HepG2 (cell line): Measurements from ENCODE around the gene CLDN7. TPM values are rescaled to one million over a fixed set of nuclear protein-coding genes. Genes with fewer than 3 reads are reported as not detected.
A peak's percentile ranks its signal among the peaks of the same experiment; 100 is the strongest.

Source experiments
- HNF1B ChIP-seq: sonication (generic); formaldehyde crosslinking; IDR thresholded peaks from 2 replicates; pipeline ENCODE4 v1.5.1; 2020; ENCODE audit warnings: mild to moderate bottlenecking, moderate library complexity, missing genetic modification reagents
- IKZF4 ChIP-seq: sonication (generic); formaldehyde crosslinking; IDR thresholded peaks from 2 replicates; pipeline ENCODE4 v1.5.1; 2020; ENCODE audit warnings: borderline replicate concordance, mild to moderate bottlenecking, low read depth, missing genetic modification reagents; ENCODE audit errors: not compliant biosample characterization
- MTA3 ChIP-seq: sonication (generic); formaldehyde crosslinking; IDR thresholded peaks from 2 replicates; pipeline ENCODE4 v1.4.0; 2020; ENCODE audit warnings: missing genetic modification reagents
- ZHX1 ChIP-seq: sonication (generic); formaldehyde crosslinking; IDR thresholded peaks from 2 replicates; pipeline ENCODE4 v1.8.1; 2022; ENCODE audit warnings: low read depth, mild to moderate bottlenecking, missing genetic modification reagents
- ZNF180 ChIP-seq: sonication (generic); formaldehyde crosslinking; IDR thresholded peaks from 2 replicates; pipeline ENCODE4 v1.4.0; 2020; ENCODE audit warnings: low read depth, missing genetic modification reagents, borderline replicate concordance
- ZNF333 ChIP-seq: sonication (generic); formaldehyde crosslinking; IDR thresholded peaks from 2 replicates; pipeline ENCODE4 v1.4.0; 2020; ENCODE audit warnings: mild to moderate bottlenecking, missing genetic modification reagents, borderline replicate concordance
- ZNF547 ChIP-seq: sonication (generic); formaldehyde crosslinking; IDR thresholded peaks from 2 replicates; pipeline ENCODE4 v1.5.1; 2020; ENCODE audit warnings: mild to moderate bottlenecking, missing genetic modification reagents
- ZNF766 ChIP-seq: sonication (generic); formaldehyde crosslinking; IDR thresholded peaks from 2 replicates; pipeline ENCODE4 v1.5.0; 2020; ENCODE audit warnings: missing genetic modification reagents, borderline replicate concordance
- polyA plus RNA-seq, 8 experiments: library from polyadenylated mRNA; depleted of rRNA in 3 of 8; stranded (reverse) in 7 of 8; unstranded in 1 of 8; fragments of >200 nt; fragmentation: Illumina TruSeq in 4 of 8; extraction: Trizol in 4 of 8; gene quantifications; 2 replicates each; pipeline versions ENCODE4 v1.2.1 to v1.2.3, GENCODE V29; 2011 to 2016; ENCODE audit warnings: low read depth in 4 of 8, missing spikeins in 1 of 8, mixed read lengths in 1 of 8; ENCODE audit not compliant: insufficient read depth in 1 of 8
- total RNA-seq, 5 experiments: library from RNA; depleted of rRNA; stranded (reverse); fragments of >200 nt; fragmentation: Illumina TruSeq; extraction: Trizol; gene quantifications; 2 replicates each; pipeline ENCODE4 v1.2.3, GENCODE V29; 2016; ENCODE audit warnings: low read depth in 1 of 5
- TF ChIP-seq, protein P1 (sequence below): sonication (generic); formaldehyde crosslinking; IDR thresholded peaks from 2 replicates; pipeline ENCODE4 v1.8.1; 2023; ENCODE audit warnings: mild to moderate bottlenecking, missing genetic modification reagents
- TF ChIP-seq, protein P2 (sequence below), 2 experiments: sonication (generic) in 1 of 2; formaldehyde crosslinking in 1 of 2; IDR thresholded peaks; 2 replicates each; pipeline versions ENCODE4 v1.5.1 to v1.6.1; 2011 to 2020; ENCODE audit warnings: borderline replicate concordance in 1 of 2, low read depth in 1 of 2, low read length in 1 of 2, mild to moderate bottlenecking in 1 of 2, missing genetic modification reagents in 1 of 2, moderate library complexity in 1 of 2
- TF ChIP-seq, protein P3 (sequence below): sonication (generic); formaldehyde crosslinking; IDR thresholded peaks from 2 replicates; pipeline ENCODE4 v1.9.0; 2021; ENCODE audit warnings: missing genetic modification reagents, borderline replicate concordance

The CLDN7 gene
- total and polyA plus RNA-seq, 2 of the 13 experiments (the other 11 are each of a cell fraction or from before 2014, with no cell fraction given), result not detected

DNA sequence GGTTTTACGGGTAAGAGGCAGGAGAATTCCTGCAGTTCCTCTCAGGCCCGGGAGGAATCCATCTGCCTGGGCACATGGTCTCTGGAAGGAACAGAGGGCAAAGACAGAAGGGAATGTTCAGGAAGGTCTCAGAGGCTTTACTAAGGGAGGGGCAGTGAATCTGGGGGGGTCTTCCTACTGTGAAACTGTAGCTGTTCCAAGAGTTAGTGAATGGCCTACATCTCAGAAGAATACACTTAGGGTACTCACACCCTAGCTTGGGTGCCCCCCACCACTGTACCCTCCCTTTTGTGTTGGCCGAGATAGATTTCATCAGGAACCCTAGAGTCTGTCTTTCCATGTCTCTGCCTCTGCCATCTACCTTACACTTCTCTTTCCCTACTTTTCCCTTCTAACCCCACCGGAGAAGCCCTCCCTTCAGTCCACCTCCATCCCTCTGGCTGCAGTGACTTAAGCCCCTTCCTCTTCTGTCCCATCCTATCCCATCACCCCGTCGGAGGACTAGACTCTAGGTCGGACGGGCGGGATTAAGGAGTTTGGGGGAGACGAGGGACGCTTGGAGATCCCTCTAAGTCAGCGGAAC lies 43.0 kb downstream of the CLDN7 start (continued):
- TF ChIP-seq ZNF766 (no peak), ZHX1 (CRISPR knock-in tag) (no peak), IKZF4 (CRISPR knock-in tag) (no peak), HNF1B (CRISPR knock-in tag) (0 out of 2 replicates have a peak, but pooled peaks have one; percentile 15), ZNF333 (CRISPR knock-in tag) (no peak), ZNF547 (CRISPR knock-in tag) (no peak), MTA3 (CRISPR knock-in tag) (no peak), ZNF180 (no peak)
- TF ChIP-seq, protein P1, sequence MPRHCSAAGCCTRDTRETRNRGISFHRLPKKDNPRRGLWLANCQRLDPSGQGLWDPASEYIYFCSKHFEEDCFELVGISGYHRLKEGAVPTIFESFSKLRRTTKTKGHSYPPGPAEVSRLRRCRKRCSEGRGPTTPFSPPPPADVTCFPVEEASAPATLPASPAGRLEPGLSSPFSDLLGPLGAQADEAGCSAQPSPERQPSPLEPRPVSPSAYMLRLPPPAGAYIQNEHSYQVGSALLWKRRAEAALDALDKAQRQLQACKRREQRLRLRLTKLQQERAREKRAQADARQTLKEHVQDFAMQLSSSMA (CRISPR knock-in tag), result no peak
- TF ChIP-seq, protein P2, sequence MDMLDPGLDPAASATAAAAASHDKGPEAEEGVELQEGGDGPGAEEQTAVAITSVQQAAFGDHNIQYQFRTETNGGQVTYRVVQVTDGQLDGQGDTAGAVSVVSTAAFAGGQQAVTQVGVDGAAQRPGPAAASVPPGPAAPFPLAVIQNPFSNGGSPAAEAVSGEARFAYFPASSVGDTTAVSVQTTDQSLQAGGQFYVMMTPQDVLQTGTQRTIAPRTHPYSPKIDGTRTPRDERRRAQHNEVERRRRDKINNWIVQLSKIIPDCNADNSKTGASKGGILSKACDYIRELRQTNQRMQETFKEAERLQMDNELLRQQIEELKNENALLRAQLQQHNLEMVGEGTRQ (IDR thresholded peaks at IDR 0.05; ENCODE audit: low read depth, low read length), result no peak
- TF ChIP-seq, protein P2 (CRISPR knock-in tag; IDR thresholded peaks at IDR 0.05; ENCODE audit: borderline replicate concordance), result no peak
- TF ChIP-seq, protein P3, sequence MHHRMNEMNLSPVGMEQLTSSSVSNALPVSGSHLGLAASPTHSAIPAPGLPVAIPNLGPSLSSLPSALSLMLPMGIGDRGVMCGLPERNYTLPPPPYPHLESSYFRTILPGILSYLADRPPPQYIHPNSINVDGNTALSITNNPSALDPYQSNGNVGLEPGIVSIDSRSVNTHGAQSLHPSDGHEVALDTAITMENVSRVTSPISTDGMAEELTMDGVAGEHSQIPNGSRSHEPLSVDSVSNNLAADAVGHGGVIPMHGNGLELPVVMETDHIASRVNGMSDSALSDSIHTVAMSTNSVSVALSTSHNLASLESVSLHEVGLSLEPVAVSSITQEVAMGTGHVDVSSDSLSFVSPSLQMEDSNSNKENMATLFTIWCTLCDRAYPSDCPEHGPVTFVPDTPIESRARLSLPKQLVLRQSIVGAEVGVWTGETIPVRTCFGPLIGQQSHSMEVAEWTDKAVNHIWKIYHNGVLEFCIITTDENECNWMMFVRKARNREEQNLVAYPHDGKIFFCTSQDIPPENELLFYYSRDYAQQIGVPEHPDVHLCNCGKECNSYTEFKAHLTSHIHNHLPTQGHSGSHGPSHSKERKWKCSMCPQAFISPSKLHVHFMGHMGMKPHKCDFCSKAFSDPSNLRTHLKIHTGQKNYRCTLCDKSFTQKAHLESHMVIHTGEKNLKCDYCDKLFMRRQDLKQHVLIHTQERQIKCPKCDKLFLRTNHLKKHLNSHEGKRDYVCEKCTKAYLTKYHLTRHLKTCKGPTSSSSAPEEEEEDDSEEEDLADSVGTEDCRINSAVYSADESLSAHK, result no peak
